Stimulated activated CD4-positive, alpha-beta T cell treated with anti-CD3 and anti-CD28 coated beads, TNF-alpha, amount 100 ng/mL, for 4 hours (primary cell): ENCODE data around the gene FDX2.

ENCODE experiments used
- DNase-seq, 3 experiments: peaks; one replicate each; pipeline ENCODE4 v3.0.0-alpha.2; 2020; ENCODE audit warnings: low read depth in 3 of 3

FDX2 gene

DNA sequence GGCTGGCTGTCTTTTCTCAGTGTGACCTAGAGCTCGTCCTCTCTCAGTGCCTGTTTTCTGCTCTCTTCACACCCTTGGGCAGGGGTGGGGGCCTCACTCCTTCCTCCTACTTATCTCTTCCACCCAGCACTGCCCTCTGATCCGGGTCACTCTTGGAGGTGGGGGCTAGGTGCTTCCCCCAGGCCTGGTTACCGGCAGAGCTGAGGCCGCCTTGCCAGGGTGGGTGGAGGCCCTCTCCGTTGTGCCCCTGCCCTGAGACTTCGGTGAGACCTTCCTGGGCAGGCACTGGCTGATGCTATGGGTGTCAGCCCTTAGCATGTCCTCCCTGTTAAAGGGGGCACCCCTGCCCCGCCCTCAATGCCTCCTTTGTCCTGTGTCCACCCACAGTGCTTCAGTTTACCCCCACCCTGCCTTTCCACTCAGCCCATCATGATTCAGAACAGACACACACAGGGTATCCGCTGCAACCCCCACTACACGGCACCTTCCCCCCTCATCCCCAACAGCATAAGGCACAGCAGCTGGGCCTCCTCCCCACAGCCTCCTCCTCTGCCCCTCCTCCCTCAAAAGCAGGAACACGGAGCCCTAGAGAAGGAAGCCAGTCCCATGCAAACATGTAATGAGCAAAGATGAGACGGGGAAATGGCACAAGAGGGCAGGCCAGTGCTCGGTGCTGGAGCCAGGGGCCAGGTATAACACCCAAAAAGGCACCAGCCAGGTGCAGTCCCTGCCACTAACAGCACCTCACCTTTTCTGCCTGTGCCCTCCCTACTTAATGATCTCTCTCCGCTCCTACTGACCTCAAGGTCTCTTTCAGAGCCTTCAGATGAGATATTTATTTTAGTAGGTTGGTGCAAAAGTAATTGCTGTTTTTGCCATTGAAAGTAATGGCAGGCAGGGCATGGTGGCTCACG, 16.0 kb downstream of the FDX2 start:
- no peak for DNase-seq

DNA sequence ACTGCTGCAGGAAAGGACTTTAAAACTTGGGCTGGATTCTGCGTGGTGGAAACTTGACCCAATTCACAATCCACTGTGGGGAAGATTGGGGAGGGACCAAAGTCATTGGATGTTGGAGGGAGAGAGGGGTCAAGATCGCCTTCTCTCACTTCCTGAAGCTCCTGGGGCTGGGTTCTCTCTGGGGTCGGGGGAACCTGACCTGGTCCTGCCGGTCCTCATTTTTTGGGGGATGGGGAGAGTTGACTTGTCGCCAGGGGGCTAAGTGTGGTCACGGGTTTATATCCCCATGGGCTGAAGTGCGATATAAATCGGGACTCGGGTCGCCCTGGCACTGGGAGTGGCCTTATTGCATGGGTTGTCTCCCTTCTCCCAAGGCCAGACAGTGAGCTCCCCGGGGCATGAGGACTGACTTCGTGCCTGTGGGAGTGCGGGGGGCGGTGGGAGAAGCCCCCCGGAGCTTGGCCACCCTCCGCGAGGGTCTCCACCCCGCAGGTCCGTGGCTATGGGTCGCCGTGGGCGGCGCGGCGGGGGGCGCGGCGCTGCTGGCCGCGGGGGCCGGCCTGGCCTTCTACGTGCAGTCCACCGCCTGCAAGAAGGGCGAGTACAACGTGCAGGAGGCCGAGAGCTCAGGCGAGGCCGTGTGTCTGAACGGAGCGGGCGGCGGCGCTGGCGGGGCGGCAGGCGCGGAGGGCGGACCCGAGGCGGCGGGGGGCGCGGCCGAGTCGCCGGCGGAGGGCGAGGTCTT, 19.8 kb downstream of the FDX2 start:
- DNase-seq = no peak

DNA sequence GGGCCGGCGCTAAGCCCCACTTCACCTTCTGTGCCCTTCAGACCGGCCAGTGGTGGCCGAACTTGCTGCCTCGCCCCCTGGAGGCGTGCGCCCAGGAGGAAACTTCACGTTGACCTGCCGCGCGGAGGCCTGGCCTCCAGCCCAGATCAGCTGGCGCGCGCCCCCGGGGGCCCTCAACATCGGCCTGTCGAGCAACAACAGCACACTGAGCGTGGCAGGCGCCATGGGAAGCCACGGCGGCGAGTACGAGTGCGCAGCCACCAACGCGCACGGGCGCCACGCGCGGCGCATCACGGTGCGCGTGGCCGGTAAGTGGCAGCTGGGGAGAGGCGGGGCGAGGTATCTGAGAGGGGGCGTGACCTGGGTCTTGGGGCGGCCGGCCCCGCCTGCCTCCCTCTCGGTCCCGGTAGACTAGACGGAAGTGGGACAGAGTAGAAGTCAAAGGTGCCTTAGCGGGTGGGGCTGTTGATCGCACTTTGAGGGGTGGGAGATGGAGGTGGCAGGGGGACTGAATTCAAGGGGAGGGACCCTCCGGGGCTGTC, 20.4 kb downstream of the FDX2 start:
- peak; percentile 30 to 50 (median 50) for DNase-seq

DNA sequence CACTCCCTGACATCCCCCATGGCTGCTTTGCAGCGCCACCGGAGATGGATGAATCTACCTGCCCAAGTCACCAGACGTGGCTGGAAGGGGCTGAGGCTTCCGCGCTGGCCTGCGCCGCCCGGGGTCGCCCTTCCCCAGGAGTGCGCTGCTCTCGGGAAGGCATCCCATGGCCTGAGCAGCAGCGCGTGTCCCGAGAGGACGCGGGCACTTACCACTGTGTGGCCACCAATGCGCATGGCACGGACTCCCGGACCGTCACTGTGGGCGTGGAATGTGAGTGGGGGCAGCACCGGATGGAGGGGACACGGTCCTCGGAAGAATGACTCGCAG, 21.5 kb downstream of the FDX2 start:
- no peak for DNase-seq

DNA sequence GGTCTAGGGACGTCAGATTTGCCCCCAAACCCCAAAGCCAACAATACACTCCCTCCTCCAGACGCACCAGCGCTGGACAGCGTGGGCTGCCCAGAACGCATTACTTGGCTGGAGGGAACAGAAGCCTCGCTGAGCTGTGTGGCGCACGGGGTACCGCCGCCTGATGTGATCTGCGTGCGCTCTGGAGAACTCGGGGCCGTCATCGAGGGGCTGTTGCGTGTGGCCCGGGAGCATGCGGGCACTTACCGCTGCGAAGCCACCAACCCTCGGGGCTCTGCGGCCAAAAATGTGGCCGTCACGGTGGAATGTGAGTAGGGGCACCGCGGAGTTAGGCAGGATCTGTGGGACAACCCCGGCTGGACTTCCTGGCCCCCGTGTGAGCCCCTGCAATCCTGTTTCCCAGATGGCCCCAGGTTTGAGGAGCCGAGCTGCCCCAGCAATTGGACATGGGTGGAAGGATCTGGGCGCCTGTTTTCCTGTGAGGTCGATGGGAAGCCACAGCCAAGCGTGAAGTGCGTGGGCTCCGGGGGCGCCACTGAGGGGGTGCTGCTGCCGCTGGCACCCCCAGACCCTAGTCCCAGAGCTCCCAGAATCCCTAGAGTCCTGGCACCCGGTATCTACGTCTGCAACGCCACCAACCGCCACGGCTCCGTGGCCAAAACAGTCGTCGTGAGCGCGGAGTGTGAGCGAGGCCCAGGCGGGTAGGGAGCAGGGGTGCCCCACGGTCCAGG, 22.0 kb downstream of the FDX2 start:
- DNase-seq = no peak

DNA sequence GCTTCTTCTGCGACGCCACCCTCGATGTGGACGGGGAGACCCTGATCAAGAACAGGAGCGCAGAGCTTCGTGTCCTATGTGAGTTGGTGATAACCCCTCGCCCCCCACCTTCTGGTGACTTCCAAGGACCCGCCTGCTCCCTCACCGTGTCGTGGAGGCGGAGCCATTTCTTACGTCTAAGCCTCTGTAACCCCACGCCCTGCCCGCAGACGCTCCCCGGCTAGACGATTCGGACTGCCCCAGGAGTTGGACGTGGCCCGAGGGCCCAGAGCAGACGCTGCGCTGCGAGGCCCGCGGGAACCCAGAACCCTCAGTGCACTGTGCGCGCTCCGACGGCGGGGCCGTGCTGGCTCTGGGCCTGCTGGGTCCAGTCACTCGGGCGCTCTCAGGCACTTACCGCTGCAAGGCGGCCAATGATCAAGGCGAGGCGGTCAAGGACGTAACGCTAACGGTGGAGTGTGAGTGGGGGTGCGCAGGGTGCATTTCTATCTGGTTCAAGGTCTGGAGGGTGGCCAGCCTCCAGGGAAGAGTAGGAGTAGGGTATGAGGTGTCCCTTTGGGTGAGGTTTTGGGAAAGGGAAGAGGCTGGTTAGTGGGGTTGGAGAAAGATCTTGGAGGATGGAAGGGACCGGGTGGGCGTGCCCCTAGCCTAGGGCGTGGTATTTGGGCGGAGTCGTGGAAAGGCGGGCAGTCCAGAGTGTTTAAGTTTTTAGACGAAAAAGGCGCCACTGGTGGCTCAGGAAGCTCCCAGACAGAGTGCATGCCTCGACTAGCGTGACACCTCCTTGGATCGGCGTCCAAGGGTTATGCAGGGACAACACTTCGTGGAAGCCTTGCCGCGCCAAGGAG, 22.8 kb downstream of the FDX2 start:
- no peak for DNase-seq

DNA sequence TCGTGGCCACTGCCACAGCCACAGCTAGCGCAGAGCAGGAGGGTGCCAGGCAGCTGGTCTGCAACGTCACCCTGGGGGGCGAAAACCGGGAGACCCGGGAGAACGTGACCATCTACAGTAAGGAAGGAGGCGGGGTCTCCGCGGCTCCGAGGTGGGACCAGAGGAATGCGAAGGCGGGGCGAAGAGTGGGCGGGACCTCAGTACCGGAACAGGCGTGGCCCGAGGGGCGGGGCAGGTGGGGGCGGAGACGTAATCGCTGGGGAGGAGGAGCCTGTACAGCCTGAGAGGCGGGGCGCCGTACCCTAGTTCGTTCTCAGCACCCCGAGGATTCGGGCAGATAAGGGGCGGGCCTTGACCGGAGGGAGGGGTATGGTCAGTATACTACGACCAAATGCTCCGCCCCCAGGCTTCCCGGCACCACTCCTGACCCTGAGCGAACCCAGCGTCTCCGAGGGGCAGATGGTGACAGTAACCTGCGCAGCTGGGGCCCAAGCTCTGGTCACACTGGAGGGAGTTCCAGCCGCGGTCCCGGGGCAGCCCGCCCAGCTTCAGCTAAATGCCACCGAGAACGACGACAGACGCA, 23.5 kb downstream of the FDX2 start:
- peak; percentile 45 to 57 (median 47) for DNase-seq

DNA sequence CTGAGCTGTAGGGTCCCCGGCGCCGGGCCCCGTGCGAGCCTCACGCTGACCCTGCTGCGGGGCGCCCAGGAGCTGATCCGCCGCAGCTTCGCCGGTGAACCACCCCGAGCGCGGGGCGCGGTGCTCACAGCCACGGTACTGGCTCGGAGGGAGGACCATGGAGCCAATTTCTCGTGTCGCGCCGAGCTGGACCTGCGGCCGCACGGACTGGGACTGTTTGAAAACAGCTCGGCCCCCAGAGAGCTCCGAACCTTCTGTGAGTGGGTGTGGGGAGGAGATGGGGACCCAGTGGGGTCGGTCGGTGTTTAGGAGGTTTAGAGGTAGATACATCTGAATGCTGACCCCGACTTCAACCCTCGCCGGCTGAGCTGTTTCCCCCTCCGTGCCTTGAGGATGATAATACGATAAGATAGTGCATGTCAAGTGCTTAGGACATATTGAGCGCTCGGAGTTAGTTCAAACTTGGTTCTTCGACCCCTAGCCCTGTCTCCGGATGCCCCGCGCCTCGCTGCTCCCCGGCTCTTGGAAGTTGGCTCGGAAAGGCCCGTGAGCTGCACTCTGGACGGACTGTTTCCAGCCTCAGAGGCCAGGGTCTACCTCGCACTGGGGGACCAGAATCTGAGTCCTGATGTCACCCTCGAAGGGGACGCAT, 24.1 kb downstream of the FDX2 start:
- DNase-seq = no peak

DNA sequence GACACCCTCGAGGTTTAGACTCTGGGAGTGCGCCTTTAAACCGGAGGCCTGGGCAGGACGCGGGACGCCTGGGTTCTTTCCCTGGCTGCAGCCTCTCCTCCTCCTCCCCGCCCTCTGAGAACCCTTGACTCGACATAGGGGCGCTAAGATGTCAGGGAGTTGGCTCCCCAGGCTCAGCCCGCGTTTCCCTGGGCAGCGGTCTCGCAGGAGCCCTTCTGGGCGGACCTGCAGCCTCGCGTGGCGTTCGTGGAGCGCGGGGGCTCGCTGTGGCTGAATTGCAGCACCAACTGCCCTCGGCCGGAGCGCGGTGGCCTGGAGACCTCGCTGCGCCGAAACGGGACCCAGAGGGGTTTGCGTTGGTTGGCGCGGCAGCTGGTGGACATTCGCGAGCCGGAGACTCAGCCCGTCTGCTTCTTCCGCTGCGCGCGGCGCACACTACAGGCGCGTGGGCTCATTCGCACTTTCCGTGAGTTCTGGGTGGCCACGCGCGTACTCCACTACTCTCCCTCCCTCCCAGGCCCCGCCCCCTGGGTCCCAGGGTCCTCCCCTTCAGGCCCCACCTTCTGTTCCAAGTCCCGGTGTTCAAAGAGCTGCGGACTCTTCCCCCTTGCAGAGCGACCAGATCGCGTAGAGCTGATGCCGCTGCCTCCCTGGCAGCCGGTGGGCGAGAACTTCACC, 24.8 kb downstream of the FDX2 start:
- DNase-seq = peak; percentile 22 to 48 (median 42)

DNA sequence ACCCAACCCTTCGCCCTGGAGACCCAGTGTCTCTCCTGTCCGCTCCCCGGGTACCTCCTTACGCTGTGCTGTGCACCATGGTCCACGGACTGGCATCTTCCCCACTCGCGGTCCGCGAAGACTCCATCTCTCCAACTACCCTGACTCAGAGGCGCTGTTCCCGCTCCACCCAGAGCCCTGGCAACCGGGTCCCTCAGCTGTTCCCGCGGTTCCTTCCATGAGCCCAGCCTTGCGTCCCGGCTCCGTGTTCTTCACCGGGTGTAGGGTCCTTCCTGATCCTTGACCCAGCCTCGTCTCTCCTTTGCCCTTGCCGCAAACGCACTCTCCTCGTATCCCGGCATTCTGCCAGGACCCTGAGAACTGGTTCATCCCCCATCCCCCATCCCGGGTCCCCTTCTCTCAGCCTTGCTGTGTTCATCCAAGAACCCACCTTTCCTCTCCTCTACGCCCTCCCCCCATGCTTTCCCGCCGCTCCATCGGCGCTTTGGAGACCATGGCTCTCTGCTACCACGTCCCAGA, 25.4 kb downstream of the FDX2 start:
- DNase-seq = no peak

DNA sequence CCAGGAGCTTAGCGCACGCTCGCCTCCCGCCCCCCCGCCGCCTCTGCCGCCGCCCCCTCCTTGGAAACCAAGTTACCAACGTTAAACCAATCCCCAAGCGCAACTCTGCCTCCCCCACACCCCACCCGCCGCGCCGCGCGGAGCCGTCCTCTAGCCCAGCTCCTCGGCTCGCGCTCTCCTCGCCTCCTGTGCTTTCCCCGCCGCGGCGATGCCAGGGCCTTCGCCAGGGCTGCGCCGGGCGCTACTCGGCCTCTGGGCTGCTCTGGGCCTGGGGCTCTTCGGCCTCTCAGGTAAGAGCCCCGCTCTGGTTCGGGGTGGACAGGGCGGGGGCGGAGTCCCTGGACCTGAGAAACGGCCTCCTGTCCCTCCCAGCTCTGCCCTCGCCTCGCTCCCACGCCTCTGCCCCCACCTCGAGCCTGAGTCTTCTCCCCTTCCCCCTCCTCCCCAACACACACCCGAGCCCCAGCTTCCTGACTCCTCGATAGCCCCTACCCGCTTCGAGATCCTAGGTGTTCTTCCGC, 25.9 kb downstream of the FDX2 start, which contains the start of gene ICAM5:
ICAM5 (plus strand) TSS at position 117 of the 521 bp plus-strand sequence; CDS start at position 209, 92 bp downstream.
- DNase-seq = peak; percentile 35 to 64 (median 61)

DNA sequence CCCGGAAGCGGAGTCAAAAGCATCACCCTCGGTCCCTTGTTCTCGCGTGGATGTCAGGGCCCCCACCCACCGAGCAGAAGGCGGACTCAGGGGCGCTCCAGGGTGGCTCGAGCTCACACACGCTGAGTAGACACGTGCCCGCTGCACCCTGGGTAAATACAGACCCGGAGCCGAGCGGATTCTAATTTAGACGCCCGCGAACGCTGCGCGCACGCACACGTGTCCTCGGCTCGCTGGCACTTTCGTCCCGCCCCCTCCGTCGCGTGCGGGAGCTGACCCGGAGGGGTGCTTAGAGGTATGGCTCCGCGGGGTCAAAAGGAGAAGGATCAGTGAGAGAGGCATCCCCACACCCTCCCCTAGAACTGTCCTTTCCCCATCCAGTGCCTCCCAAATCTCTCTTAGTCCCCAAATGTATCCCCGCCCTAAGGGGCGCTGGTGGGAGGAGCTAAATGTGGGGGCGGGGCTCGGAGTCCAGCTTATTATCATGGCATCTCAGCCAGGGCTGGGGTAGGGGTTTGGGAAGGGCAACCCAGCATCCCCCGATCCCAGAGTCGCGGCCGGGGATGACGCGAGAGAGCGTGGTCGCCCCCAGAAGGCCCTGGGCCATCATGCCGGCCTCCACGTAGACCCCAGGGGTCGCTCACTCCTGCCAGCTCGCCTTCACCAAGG, 26.5 kb downstream of the FDX2 start:
- peak in 2 of 3 experiments; percentile 50 to 54 for DNase-seq

DNA sequence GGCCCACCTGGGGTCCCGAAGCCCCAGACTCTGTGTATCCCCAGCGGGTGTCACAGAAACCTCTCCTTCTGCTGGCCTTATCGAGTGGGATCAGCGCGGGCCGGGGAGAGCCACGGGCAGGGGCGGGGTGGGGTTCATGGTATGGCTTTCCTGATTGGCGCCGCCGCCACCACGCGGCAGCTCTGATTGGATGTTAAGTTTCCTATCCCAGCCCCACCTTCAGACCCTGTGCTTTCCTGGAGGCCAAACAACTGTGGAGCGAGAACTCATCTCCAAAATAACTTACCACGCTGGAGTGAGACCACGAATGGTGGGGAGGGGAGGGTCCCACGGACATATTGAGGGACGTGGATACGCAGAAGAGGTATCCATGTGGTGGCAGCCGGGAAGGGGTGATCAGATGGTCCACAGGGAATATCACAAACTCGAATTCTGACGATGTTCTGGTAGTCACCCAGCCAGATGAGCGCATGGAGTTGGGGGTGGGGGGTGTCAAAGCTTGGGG, 27.1 kb downstream of the FDX2 start:
- peak in 1 of 3 experiments; percentile 24 for DNase-seq

DNA sequence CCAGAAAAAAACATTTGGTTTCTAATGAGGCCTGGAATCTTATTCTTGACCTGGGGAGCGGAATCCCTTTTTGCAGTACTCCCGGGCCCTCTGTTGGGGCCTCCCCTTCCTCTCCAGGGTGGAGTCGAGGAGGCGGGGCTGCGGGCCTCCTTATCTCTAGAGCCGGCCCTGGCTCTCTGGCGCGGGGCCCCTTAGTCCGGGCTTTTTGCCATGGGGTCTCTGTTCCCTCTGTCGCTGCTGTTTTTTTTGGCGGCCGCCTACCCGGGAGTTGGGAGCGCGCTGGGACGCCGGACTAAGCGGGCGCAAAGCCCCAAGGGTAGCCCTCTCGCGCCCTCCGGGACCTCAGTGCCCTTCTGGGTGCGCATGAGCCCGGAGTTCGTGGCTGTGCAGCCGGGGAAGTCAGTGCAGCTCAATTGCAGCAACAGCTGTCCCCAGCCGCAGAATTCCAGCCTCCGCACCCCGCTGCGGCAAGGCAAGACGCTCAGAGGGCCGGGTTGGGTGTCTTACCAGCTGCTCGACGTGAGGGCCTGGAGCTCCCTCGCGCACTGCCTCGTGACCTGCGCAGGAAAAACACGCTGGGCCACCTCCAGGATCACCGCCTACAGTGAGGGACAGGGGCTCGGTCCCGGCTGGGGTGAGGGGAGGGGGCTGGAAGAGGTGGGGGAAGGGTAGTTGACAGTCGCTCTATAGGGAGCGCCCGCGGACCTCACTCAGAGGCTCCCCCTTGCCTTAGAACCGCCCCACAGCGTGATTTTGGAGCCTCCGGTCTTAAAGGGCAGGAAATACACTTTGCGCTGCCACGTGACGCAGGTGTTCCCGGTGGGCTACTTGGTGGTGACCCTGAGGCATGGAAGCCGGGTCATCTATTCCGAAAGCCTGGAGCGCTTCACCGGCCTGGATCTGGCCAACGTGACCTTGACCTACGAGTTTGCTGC, 28.7 kb downstream of the FDX2 start, which contains the start of gene ICAM4:
ICAM4 (plus strand) TSS at position 153 of the 935 bp plus-strand sequence; CDS start at position 211, 58 bp downstream.
- no peak for DNase-seq

DNA sequence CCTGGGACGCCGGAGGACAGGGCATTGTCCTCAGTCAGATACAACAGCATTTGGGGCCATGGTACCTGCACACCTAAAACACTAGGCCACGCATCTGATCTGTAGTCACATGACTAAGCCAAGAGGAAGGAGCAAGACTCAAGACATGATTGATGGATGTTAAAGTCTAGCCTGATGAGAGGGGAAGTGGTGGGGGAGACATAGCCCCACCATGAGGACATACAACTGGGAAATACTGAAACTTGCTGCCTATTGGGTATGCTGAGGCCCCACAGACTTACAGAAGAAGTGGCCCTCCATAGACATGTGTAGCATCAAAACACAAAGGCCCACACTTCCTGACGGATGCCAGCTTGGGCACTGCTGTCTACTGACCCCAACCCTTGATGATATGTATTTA, 30.4 kb downstream of the FDX2 start:
- DNase-seq = no peak

DNA sequence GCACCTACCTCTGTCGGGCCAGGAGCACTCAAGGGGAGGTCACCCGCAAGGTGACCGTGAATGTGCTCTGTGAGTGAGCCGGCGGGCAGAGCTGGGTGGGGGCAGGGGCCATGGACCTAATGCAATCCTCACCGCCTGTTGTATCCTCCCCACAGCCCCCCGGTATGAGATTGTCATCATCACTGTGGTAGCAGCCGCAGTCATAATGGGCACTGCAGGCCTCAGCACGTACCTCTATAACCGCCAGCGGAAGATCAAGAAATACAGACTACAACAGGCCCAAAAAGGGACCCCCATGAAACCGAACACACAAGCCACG, 30.9 kb downstream of the FDX2 start:
- DNase-seq = no peak
